Spleen (tissue), 7 donors: ENCODE measurements around the gene GOLGA1.

ENCODE experiments used
- POLR2A ChIP-seq, 3 donors: fragments of 450-650 bp; IDR thresholded peaks; one replicate each; pipeline ENCODE4 v1.5.1; 2017; ENCODE audit warnings: antibody characterized with exemption in 3 of 3, mild to moderate bottlenecking in 1 of 3
- TF ChIP-seq, protein P1 (sequence below), 11 experiments: fragments of 200-600 bp in 7 of 11; fragments of 450-650 bp in 4 of 11; sonication (generic) in 4 of 11; IDR thresholded peaks in 8 of 11; conservative IDR thresholded peaks in 3 of 11; 1 replicate in 7 of 11; 2 replicates in 4 of 11; pipeline versions ENCODE4 v1.4.0 to v1.8.0; 2016 to 2021; ENCODE audit warnings: antibody characterized with exemption in 11 of 11, inconsistent platforms in 4 of 11, mild to moderate bottlenecking in 1 of 11
- donor health status: DM: no; HTN: no; CAD: no; lungs with moderate emphysema.
- donor health status: DM: no; HTN: no; CAD: no.
- donor health status: DM: no; HTN: no; CAD: no.

DNA sequence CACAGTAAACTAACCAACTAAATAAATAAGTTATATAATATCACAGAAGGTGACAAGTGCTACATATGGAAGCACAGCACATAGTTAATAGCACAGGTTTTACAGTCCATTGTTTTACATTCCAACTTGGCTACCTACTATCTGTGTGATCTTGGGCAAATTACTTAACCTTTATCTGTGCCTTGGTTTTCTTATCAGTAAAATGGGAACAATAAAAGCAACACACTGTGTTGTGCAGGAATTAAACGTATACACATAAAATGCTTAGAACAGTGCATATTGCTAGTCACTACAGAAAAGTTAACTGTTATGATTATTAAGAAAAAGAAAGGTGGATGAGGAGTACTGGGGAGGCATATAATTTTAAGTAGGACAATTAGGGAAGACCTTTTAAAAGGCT, 42.8 kb upstream of the GOLGA1 start:
- TF ChIP-seq, protein P1, sequence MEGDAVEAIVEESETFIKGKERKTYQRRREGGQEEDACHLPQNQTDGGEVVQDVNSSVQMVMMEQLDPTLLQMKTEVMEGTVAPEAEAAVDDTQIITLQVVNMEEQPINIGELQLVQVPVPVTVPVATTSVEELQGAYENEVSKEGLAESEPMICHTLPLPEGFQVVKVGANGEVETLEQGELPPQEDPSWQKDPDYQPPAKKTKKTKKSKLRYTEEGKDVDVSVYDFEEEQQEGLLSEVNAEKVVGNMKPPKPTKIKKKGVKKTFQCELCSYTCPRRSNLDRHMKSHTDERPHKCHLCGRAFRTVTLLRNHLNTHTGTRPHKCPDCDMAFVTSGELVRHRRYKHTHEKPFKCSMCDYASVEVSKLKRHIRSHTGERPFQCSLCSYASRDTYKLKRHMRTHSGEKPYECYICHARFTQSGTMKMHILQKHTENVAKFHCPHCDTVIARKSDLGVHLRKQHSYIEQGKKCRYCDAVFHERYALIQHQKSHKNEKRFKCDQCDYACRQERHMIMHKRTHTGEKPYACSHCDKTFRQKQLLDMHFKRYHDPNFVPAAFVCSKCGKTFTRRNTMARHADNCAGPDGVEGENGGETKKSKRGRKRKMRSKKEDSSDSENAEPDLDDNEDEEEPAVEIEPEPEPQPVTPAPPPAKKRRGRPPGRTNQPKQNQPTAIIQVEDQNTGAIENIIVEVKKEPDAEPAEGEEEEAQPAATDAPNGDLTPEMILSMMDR (IDR thresholded peaks at IDR 0.05 in 8 of 11, conservative IDR thresholded peaks at IDR 0.05 in 3 of 11) = no peak
- TF ChIP-seq POLR2A (IDR thresholded peaks at IDR 0.05) = no peak
